HepG2 (cell line): ENCODE measurements around the gene TEC. TPM values are rescaled to one million over a fixed set of nuclear protein-coding genes. Genes with fewer than 3 reads are reported as not detected.

ENCODE experiments used
- ATAC-seq: fragments of 200-7000 bp; cut with Tn5 transposase; 3 replicates; pipeline ENCODE4 v1.9.1; 2020; ENCODE audit warnings: mild to moderate bottlenecking, moderate library complexity
- BruUV-seq: library from RNA; stranded (reverse); fragments of 400-500 nt; replicated peaks from 2 replicates; lab custom pipeline; 2021; lab: Mats Ljungman, UMichigan
- CTCF ChIA-PET: fragments of 300-600 bp; formaldehyde crosslinking; extraction: SDS; loops from one replicate; lab custom pipeline; 2021; ENCODE audit warnings: low total read pairs, inconsistent platforms, low intra/inter-chr PET ratio; lab: Yijun Ruan, JAX
- POLR2A ChIA-PET: fragments of 350-600 bp; sonication (Branson Sonifier 250); formaldehyde crosslinking; loops from one replicate; lab custom pipeline; 2020; ENCODE audit warnings: antibody characterized with exemption, inconsistent platforms; lab: Yijun Ruan, JAX
- DNase-seq: peaks from one replicate; pipeline ENCODE4 v3.0.0-alpha.2; 2015; ENCODE audit warnings: low spot score
- FAIRE-seq: peaks from 3 replicates; lab custom pipeline; 2011; peaks lifted over from hg19 to GRCh38; lab: Jason Lieb, UNC
- H2AFZ ChIP-seq: one replicate; pipeline ENCODE4 v1.6.1; 2011; ENCODE audit warnings: low read length, inconsistent platforms
- H3K27ac ChIP-seq: fragments of 300-600 bp; 3 replicates; pipeline ENCODE4 v1.8.0; 2011; ENCODE audit warnings: mixed run types, mild to moderate bottlenecking, mixed read lengths, low read length, inconsistent platforms; ENCODE audit not compliant: insufficient read depth; ENCODE audit errors: extremely low read length
- H3K27me3 ChIP-seq, 2 experiments: fragments of 200-600 bp in 1 of 2; 2 replicates in 1 of 2; 3 replicates in 1 of 2; pipeline versions ENCODE4 v1.6.0 to v1.8.0; 2011; ENCODE audit warnings: low read length in 2 of 2, mild to moderate bottlenecking in 2 of 2, moderate library complexity in 2 of 2, inconsistent platforms in 1 of 2; ENCODE audit not compliant: insufficient read depth in 2 of 2, control insufficient read depth in 1 of 2
- H3K36me3 ChIP-seq, 2 experiments: fragments of 200-600 bp in 1 of 2; replicated peaks in 1 of 2; 2 replicates in 1 of 2; 3 replicates in 1 of 2; pipeline versions ENCODE4 v1.5.1 to v1.8.0; 2011; ENCODE audit warnings: low read length in 2 of 2, inconsistent platforms in 1 of 2; ENCODE audit not compliant: insufficient read depth in 2 of 2, control insufficient read depth in 1 of 2
- H3K4me1 ChIP-seq: 2 replicates; pipeline ENCODE4 v1.5.1; 2012; ENCODE audit warnings: low read length, inconsistent platforms; ENCODE audit not compliant: insufficient read depth
- H3K4me2 ChIP-seq: 2 replicates; pipeline ENCODE4 v1.6.0; 2011; ENCODE audit warnings: low read depth, low read length, inconsistent platforms
- H3K4me3 ChIP-seq, 3 experiments: fragments of 200-600 bp in 1 of 3; sonication (generic), shearing (Covaris generic) in 1 of 3; replicated peaks in 1 of 3; 2 replicates each; pipeline ENCODE4 v1.5.1; 2011 to 2016; ENCODE audit warnings: low read length in 3 of 3, inconsistent platforms in 2 of 3, low read depth in 2 of 3, mild to moderate bottlenecking in 2 of 3, control low read depth in 1 of 3, mixed read lengths in 1 of 3; ENCODE audit not compliant: insufficient read depth in 1 of 3
- H3K79me2 ChIP-seq: one replicate; pipeline ENCODE4 v1.6.1; 2011; ENCODE audit warnings: low read length, inconsistent platforms; ENCODE audit not compliant: insufficient read depth
- H3K9ac ChIP-seq: 2 replicates; pipeline ENCODE4 v1.6.0; 2011; ENCODE audit warnings: mild to moderate bottlenecking, low read depth, low read length, inconsistent platforms; ENCODE audit not compliant: insufficient read depth
- H3K9me3 ChIP-seq: 2 replicates; pipeline ENCODE4 v1.5.1; 2012; ENCODE audit warnings: mild to moderate bottlenecking, low read length
- H4K20me1 ChIP-seq: 2 replicates; pipeline ENCODE4 v1.6.0; 2011; ENCODE audit warnings: inconsistent platforms, mild to moderate bottlenecking, low read length, moderate library complexity; ENCODE audit not compliant: insufficient read depth
- ELF1 ChIP-seq: sonication (generic); formaldehyde crosslinking; IDR thresholded peaks from 2 replicates; pipeline ENCODE4 v1.4.0; 2020; ENCODE audit warnings: missing genetic modification reagents
- MBD4 ChIP-seq: IDR thresholded peaks from 2 replicates; pipeline ENCODE4 v1.6.1; 2012; ENCODE audit warnings: low read length, inconsistent platforms, borderline replicate concordance
- NRL ChIP-seq: sonication (generic); formaldehyde crosslinking; IDR thresholded peaks from 2 replicates; pipeline ENCODE4 v1.5.0; 2020; ENCODE audit warnings: missing genetic modification reagents, mild to moderate bottlenecking, moderate library complexity, borderline replicate concordance
- RERE ChIP-seq: IDR thresholded peaks from 2 replicates; pipeline ENCODE4 v1.6.1; 2016; ENCODE audit warnings: low read depth, missing genetic modification reagents, missing compliant biosample characterization
- STAT6 ChIP-seq: sonication (generic); formaldehyde crosslinking; IDR thresholded peaks from 2 replicates; pipeline ENCODE4 v1.4.0; 2020; ENCODE audit warnings: missing genetic modification reagents, mild to moderate bottlenecking, borderline replicate concordance
- ZNF225 ChIP-seq: sonication (generic); formaldehyde crosslinking; IDR thresholded peaks from 2 replicates; pipeline ENCODE4 v1.4.0; 2020; ENCODE audit warnings: mild to moderate bottlenecking, missing genetic modification reagents
- ZNF264 ChIP-seq: sonication (generic); formaldehyde crosslinking; IDR thresholded peaks from 2 replicates; pipeline ENCODE4 v1.4.0; 2020; ENCODE audit warnings: missing genetic modification reagents
- ZNF704 ChIP-seq: sonication (generic); formaldehyde crosslinking; IDR thresholded peaks from 2 replicates; pipeline ENCODE4 v1.8.1; 2023; ENCODE audit warnings: mild to moderate bottlenecking, inconsistent platforms, moderate library complexity, missing genetic modification reagents, borderline replicate concordance
- WGBS: methylation state at CpG from one replicate; pipeline ENCODE4 v1.1.6; 2017; ENCODE audit warnings: low lambda C conversion rate; 5-methylcytosine and 5-hydroxymethylcytosine counted together
- in situ Hi-C: cut with HindIII; loops from 2 replicates; pipeline ENCODE4 v1.10.0; 2017; ENCODE audit warnings: low pct_unique_long_range_greater_than_20kb; ENCODE audit not compliant: extremely low pct_ligation_motif_present
- intact Hi-C: fragments of 100-400 bp; cut with micrococcal nuclease; formaldehyde crosslinking; loops from one replicate; pipeline ENCODE4 v1.10.0; 2022; ENCODE audit not compliant: unreplicated experiment
- polyA plus RNA-seq, 8 experiments: library from polyadenylated mRNA; depleted of rRNA in 3 of 8; stranded (reverse) in 7 of 8; unstranded in 1 of 8; fragments of >200 nt; fragmentation: Illumina TruSeq in 4 of 8; extraction: Trizol in 4 of 8; gene quantifications; 2 replicates each; pipeline versions ENCODE4 v1.2.1 to v1.2.3, GENCODE V29; 2011 to 2016; ENCODE audit warnings: low read depth in 4 of 8, missing spikeins in 1 of 8, mixed read lengths in 1 of 8; ENCODE audit not compliant: insufficient read depth in 1 of 8
- total RNA-seq, 5 experiments: library from RNA; depleted of rRNA; stranded (reverse); fragments of >200 nt; fragmentation: Illumina TruSeq; extraction: Trizol; gene quantifications; 2 replicates each; pipeline ENCODE4 v1.2.3, GENCODE V29; 2016; ENCODE audit warnings: low read depth in 1 of 5

Gene TEC
- total and polyA plus RNA-seq, 2 of the 13 experiments (the other 11 are each of a cell fraction or from before 2014, with no cell fraction given): 0.05 to 0.20 TPM

- WGBS: 19% methylated on average over 2 of the region's 2 CpGs
- Histone ChIP-seq H3K27ac (no peak overlapping the region), H3K36me3 (no peaks in the 10 kb centered on the region), H2AFZ (no peak overlapping the region), H3K27me3 (no peaks in the 10 kb centered on the region), H3K9me3 (no peaks in the 10 kb centered on the region), H3K4me3 (no peak overlapping the region), H3K4me1 (no peaks in the 10 kb centered on the region), H3K4me2 (no peak overlapping the region), H4K20me1 (no peaks in the 10 kb centered on the region), H3K79me2 (no peaks in the 10 kb centered on the region), H3K9ac (no peak overlapping the region)
- ChIA-PET CTCF (no interaction called here), POLR2A (no interaction called here)
- no peak for ATAC-seq
- in situ Hi-C loops (no loop called here), intact Hi-C loops (no loop called here)
- no peak for FAIRE-seq
- TF ChIP-seq ZNF264 (CRISPR knock-in tag) (no peak), ZNF225 (CRISPR knock-in tag) (no peak), STAT6 (no peak), MBD4 (no peak), ELF1 (no peak), NRL (no peak), RERE (CRISPR knock-in tag) (no peak), ZNF704 (CRISPR knock-in tag) (no peak)
- no TSS peak for BruUV-seq
- no peak for DNase-seq
Measured at GRCh38 chr4:48189731-48190130, 79.9 kb downstream of the TEC start.
